CD4-positive, alpha-beta memory T cell (primary cell): ENCODE measurements around the gene SPRR5. TPM values are rescaled to one million over a fixed set of nuclear protein-coding genes. Genes with fewer than 3 reads are reported as not detected.

ENCODE experiments used
- CTCF ChIA-PET: fragments of 350-600 bp; sonication (Branson Sonifier 250); formaldehyde crosslinking; loops from one replicate; lab custom pipeline; 2021; ENCODE audit warnings: inconsistent platforms; ENCODE audit not compliant: partially characterized antibody; lab: Charles Lee
- POLR2A ChIA-PET: fragments of 350-600 bp; sonication (Branson Sonifier 250); formaldehyde crosslinking; loops from one replicate; lab custom pipeline; 2021; ENCODE audit not compliant: partially characterized antibody; lab: Charles Lee
- DNase-seq, 5 donors: peaks; one replicate each; pipeline versions ENCODE4 v3.0.0 to v3.0.0-alpha.2; 2020 to 2022; ENCODE audit warnings: mixed read lengths in 1 of 5
- H3K27ac ChIP-seq: one replicate; pipeline ENCODE4 v1.7.0; 2013; ENCODE audit warnings: low read depth, low read length
- H3K27me3 ChIP-seq: 2 replicates; pipeline ENCODE4 v1.7.0; 2013; ENCODE audit warnings: mild to moderate bottlenecking, low read length, moderate library complexity; ENCODE audit not compliant: insufficient read depth
- H3K36me3 ChIP-seq: 2 replicates; pipeline ENCODE4 v1.7.0; 2013; ENCODE audit warnings: mild to moderate bottlenecking, low read length, moderate library complexity; ENCODE audit not compliant: insufficient read depth
- H3K4me1 ChIP-seq: 2 replicates; pipeline ENCODE4 v1.7.0; 2013; ENCODE audit warnings: mild to moderate bottlenecking, low read length, moderate library complexity; ENCODE audit not compliant: insufficient read depth
- H3K4me3 ChIP-seq, 2 donors: one replicate each; pipeline ENCODE4 v1.7.0; 2013; ENCODE audit warnings: low read length in 2 of 2, mild to moderate bottlenecking in 1 of 2
- H3K9me3 ChIP-seq, 2 donors: one replicate each; pipeline ENCODE4 v1.7.0; 2013; ENCODE audit warnings: low read length in 2 of 2, control low read depth in 1 of 2; ENCODE audit not compliant: control insufficient read depth in 1 of 2
- H3K27ac Mint-ChIP-seq, 7 donors: one replicate each; pipeline ENCODE4 v1.8.0; 2020 to 2021; ENCODE audit warnings: mixed read lengths in 7 of 7, mild to moderate bottlenecking in 6 of 7, inconsistent platforms in 3 of 7, moderate library complexity in 3 of 7
- H3K27me3 Mint-ChIP-seq, 2 donors: one replicate each; pipeline ENCODE4 v1.8.0; 2020 to 2021; ENCODE audit warnings: mixed read lengths in 2 of 2
- H3K36me3 Mint-ChIP-seq, 2 donors: one replicate each; pipeline ENCODE4 v1.8.0; 2020 to 2021; ENCODE audit warnings: mixed read lengths in 2 of 2, inconsistent platforms in 1 of 2, mild to moderate bottlenecking in 1 of 2
- H3K4me1 Mint-ChIP-seq, 4 donors: one replicate each; pipeline ENCODE4 v1.8.0; 2020 to 2021; ENCODE audit warnings: mixed read lengths in 4 of 4, mild to moderate bottlenecking in 1 of 4
- H3K4me3 Mint-ChIP-seq, 8 donors: one replicate each; pipeline ENCODE4 v1.8.0; 2020 to 2021; ENCODE audit warnings: mixed read lengths in 8 of 8, mild to moderate bottlenecking in 7 of 8, moderate library complexity in 6 of 8, inconsistent platforms in 3 of 8
- H3K9me3 Mint-ChIP-seq, 8 donors: one replicate each; pipeline ENCODE4 v1.8.0; 2020 to 2021; ENCODE audit warnings: mixed read lengths in 8 of 8, mild to moderate bottlenecking in 5 of 8, inconsistent platforms in 3 of 8, moderate library complexity in 1 of 8
- intact Hi-C: fragments of 100-400 bp; cut with micrococcal nuclease; formaldehyde crosslinking; loops from one replicate; pipeline ENCODE4 v1.15.1; 2023
- polyA plus RNA-seq, 2 donors: library from polyadenylated mRNA; unstranded; fragments of 300-500 nt; fragmentation: Illumina TruSeq; gene quantifications; one replicate each; pipeline ENCODE4 v1.2.3, GENCODE V29; 2021
- total RNA-seq, 2 experiments: library from RNA; stranded (reverse); gene quantifications; one replicate each; pipeline ENCODE4 v1.2.3, GENCODE V29; 2021

SPRR5 gene
- total and polyA plus RNA-seq, 4 experiments from 2014 or later = not detected

DNA sequence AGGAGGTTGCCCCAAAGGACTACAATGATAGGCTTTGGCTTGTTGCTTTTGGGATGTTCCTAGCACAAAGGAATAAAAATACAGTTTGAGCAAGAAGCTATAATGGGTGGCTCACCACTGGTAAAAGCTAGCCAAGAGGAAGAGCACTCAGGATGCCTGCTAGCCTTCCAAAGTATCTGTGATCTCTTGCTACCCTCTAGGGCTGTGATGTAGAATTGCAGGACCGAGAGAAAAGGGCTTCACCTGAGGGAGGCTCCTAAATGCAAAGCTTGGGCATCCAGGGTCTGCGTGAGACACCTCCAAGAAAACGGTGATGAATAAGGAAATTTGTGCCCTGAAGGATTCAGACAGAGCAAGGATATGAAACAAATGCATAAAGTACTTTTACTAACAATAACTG, 20.9 kb upstream of the SPRR5 start:
- Histone ChIP-seq H3K9me3 (no peaks in the 10 kb centered on the region), H3K4me1 (no peaks in the 10 kb centered on the region), H3K27me3 (no peaks in the 10 kb centered on the region), H3K4me3 (no peak overlapping the region), H3K27ac (no peak overlapping the region), H3K36me3 (no peaks in the 10 kb centered on the region)
- ChIA-PET CTCF (no interaction called here), POLR2A (no interaction called here)
- H3K27ac Mint-ChIP-seq = no peak overlapping the region
- DNase-seq = no peak
- intact Hi-C loops = no loop called here
- no peak overlapping the region for H3K4me3 Mint-ChIP-seq
- no peaks in the 10 kb centered on the region for H3K36me3 Mint-ChIP-seq
- peaks cover 2 to 10% of the 10 kb centered on the region in 2 donors for H3K27me3 Mint-ChIP-seq
- no peaks in the 10 kb centered on the region for H3K4me1 Mint-ChIP-seq
- H3K9me3 Mint-ChIP-seq = peaks cover 0 to 4% (median 0%) of the 10 kb centered on the region in 8 donors

DNA sequence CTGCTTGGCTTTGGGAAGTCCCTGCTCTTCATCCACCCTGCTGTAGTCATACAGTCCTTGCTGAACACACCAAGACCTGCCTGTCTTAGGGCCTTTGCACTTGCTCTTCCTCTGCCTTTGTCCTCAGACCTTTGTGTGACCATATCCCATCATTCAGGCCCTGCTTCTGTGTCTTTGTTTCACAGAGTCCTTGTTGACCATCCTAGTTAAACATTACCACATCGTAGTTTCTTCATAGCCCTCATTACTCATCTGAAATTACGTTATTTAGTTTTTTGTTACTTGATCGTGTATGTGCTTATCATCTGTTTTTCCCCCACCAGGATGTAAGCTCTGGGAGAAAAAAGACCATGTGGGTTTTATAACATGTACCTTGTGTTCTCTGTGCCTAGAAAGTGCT, 18.3 kb upstream of the SPRR5 start:
- no peaks in the 10 kb centered on the region for H3K36me3 ChIP-seq
- intact Hi-C loops = no loop called here
- Mint-ChIP-seq H3K36me3 (no peaks in the 10 kb centered on the region), H3K4me3 (no peak overlapping the region), H3K4me1 (no peaks in the 10 kb centered on the region), H3K9me3 (peaks cover 0 to 4% (median 0%) of the 10 kb centered on the region in 8 donors), H3K27me3 (peaks cover 0 to 9% of the 10 kb centered on the region in 2 donors), H3K27ac (no peak overlapping the region)
- no peaks in the 10 kb centered on the region for H3K9me3 ChIP-seq
- no peaks in the 10 kb centered on the region for H3K4me1 ChIP-seq
- ChIA-PET CTCF (no interaction called here), POLR2A (no interaction called here)
- H3K27ac ChIP-seq = no peak overlapping the region
- no peak for DNase-seq
- no peaks in the 10 kb centered on the region for H3K27me3 ChIP-seq
- no peak overlapping the region for H3K4me3 ChIP-seq

DNA sequence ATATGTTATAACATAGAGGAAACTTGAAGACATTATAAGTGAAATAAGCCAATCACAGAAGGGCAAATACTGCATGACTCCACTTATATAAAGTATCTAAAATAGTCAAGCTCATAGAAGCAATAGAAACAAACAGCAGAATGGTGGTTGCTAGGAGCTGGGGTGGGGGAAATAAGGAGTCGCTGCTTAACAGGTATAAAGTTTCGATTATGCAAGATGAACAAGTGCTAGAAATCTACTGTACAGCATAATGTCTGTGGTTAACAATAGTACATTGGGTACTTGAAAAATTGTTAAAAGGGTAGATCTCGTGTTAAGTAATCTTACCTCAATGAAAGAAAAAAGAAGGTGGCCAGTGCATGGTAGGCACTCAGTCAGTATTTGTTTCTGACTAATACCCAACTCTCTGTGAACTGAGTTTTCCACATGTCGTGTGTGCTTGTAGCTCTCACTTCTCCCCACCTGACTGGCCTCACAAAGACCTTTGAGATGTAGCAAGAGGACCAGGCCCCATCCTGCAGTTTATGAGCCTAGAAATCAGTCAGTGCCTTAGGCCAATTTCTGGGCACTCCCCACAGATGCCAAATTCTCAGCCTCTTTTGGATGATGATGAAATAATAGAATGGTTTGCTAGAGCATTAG, 14.7 kb upstream of the SPRR5 start:
- intact Hi-C loops = no loop called here
- POLR2A ChIA-PET = no interaction called here

DNA sequence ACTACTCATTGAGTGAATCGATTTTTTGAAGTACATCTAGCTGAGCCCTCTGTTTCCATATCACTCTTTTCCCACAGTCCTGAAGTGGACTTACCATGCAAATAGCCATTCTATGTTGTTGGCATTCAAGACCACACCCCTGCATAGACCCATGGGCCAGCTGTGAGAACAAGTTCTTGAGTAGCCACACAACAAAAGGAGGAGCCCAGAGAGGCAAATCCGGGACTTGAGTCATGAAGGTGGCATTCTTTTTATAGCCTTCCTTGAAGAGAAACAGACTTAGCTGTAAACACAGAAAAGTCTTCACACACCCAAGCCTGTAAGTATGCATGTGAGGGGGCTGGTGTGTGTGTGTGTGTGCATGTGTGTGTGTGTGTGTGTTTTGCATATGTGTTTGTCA, 13.8 kb upstream of the SPRR5 start:
- no peaks in the 10 kb centered on the region for H3K4me1 Mint-ChIP-seq
- peaks cover 4 to 13% of the 10 kb centered on the region in 2 donors for H3K27me3 Mint-ChIP-seq
- Histone ChIP-seq H3K9me3 (no peaks in the 10 kb centered on the region), H3K27ac (no peak overlapping the region), H3K4me1 (no peaks in the 10 kb centered on the region), H3K4me3 (no peak overlapping the region), H3K27me3 (no peaks in the 10 kb centered on the region), H3K36me3 (no peaks in the 10 kb centered on the region)
- no peak for DNase-seq
- intact Hi-C loops = no loop called here
- ChIA-PET POLR2A (no interaction called here), CTCF (no interaction called here)
- H3K27ac Mint-ChIP-seq = no peak overlapping the region
- H3K36me3 Mint-ChIP-seq = no peaks in the 10 kb centered on the region
- H3K4me3 Mint-ChIP-seq = no peak overlapping the region
- H3K9me3 Mint-ChIP-seq = peaks cover 0 to 4% (median 0%) of the 10 kb centered on the region in 8 donors

More for the DNA sequence above, 14.7 kb upstream of the SPRR5 start:
- Mint-ChIP-seq H3K27ac (no peak overlapping the region), H3K9me3 (peaks cover 0 to 4% (median 0%) of the 10 kb centered on the region in 8 donors), H3K36me3 (no peaks in the 10 kb centered on the region), H3K4me3 (no peak overlapping the region), H3K4me1 (no peaks in the 10 kb centered on the region), H3K27me3 (peaks cover 4 to 13% of the 10 kb centered on the region in 2 donors)
- no peaks in the 10 kb centered on the region for H3K27me3 ChIP-seq
- no peak overlapping the region for H3K4me3 ChIP-seq
- no peaks in the 10 kb centered on the region for H3K36me3 ChIP-seq
- no peak for DNase-seq
- no peaks in the 10 kb centered on the region for H3K4me1 ChIP-seq
- no peaks in the 10 kb centered on the region for H3K9me3 ChIP-seq
- no peak overlapping the region for H3K27ac ChIP-seq
- CTCF ChIA-PET = no interaction called here

DNA sequence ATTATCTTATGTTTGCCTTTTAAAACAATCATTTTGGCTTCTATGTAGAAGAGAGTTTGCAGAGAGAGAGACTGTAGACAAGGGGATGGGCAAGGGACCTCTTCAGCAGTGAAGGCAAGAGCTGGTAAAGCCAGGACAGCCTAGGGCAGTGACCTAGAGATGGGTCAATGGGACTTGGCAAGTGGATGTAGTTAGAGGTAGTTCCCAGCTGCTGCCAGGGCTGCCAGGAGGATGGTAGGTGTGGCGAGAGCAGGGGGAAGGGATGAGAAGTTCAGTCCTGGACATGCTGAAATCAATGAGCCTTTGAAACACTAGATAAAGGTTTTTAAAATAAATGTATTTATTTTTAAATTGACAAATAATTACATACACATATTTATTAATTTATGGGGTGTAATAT, 6.4 kb upstream of the SPRR5 start:
- DNase-seq = no peak
- Mint-ChIP-seq H3K27ac (no peak overlapping the region), H3K4me3 (no peak overlapping the region), H3K36me3 (no peaks in the 10 kb centered on the region), H3K9me3 (peaks cover 0 to 7% (median under 1%) of the 10 kb centered on the region in 8 donors), H3K4me1 (no peaks in the 10 kb centered on the region), H3K27me3 (peaks cover 8 to 10% of the 10 kb centered on the region in 2 donors)
- no peak overlapping the region for H3K27ac ChIP-seq
- H3K4me3 ChIP-seq = no peak overlapping the region
- ChIA-PET POLR2A (no interaction called here), CTCF (no interaction called here)
- no peaks in the 10 kb centered on the region for H3K27me3 ChIP-seq
- no peaks in the 10 kb centered on the region for H3K4me1 ChIP-seq
- no peaks in the 10 kb centered on the region for H3K36me3 ChIP-seq
- intact Hi-C loops = no loop called here
- no peaks in the 10 kb centered on the region for H3K9me3 ChIP-seq

DNA sequence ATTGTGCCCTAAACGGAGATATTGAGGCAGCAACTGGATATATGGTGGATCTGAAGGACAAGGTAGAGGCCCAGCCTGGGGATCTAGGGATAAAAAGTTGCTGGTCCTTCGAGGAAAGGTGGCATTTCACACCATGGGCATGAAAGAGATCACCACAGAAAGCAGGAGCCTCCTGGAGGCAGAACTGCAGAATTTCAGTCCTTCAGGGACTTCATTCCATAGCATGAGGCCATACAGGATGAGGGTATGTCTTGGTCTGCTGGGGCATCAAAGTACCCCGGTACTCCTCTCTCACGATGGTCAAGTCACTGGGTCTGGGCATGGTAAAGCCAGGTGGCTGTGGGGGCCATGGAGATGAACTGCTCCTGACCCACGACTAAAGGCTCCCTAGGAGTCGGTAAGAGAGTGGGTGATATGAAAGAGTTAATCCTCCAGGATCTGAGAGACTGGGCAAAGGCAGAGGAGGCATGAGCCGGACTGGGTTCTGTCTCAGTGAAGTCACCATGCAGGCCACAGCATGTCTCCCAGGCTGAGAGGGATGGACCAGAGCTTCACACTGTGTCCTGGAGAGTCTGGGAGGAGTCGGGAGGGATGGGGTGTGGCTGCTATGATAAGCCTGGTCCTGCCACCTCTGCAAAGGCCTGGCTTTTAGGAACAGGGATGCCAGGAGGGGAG, 5.8 kb upstream of the SPRR5 start:
- Mint-ChIP-seq H3K27ac (peak overlapping the region in 1 of 7 donors; percentile 22), H3K9me3 (peaks cover 0 to 7% (median 1%) of the 10 kb centered on the region in 8 donors), H3K4me1 (no peaks in the 10 kb centered on the region), H3K36me3 (no peaks in the 10 kb centered on the region), H3K4me3 (no peak overlapping the region), H3K27me3 (peaks cover 8 to 9% of the 10 kb centered on the region in 2 donors)
- intact Hi-C loops = no loop called here
- ChIA-PET CTCF (no interaction called here), POLR2A (no interaction called here)
- Histone ChIP-seq H3K27ac (no peak overlapping the region), H3K36me3 (no peaks in the 10 kb centered on the region), H3K4me1 (no peaks in the 10 kb centered on the region), H3K4me3 (no peak overlapping the region), H3K27me3 (no peaks in the 10 kb centered on the region), H3K9me3 (no peaks in the 10 kb centered on the region)
- DNase-seq = no peak

DNA sequence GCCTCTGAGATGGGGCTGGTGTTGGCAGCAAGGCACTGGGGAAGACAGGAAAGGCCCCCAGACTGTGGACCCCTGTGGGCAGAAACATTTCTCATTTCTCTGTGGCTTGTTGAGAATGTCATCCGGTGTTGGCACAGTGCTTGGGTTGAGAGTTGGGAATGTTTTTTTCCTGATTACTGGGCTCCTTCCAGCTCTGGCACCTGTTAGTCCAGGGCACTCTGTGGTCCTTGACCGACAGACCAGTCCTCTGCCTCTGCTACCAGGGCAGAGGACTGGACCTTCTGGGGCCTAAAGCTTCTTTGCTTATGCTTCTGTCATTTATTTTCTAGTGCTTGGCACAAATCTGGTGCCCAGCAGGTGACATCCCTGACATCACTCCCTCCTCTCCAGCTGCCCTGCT, 4.8 kb upstream of the SPRR5 start:
- Histone ChIP-seq H3K4me3 (no peak overlapping the region), H3K36me3 (no peaks in the 10 kb centered on the region), H3K27me3 (no peaks in the 10 kb centered on the region), H3K27ac (no peak overlapping the region), H3K4me1 (no peaks in the 10 kb centered on the region), H3K9me3 (no peaks in the 10 kb centered on the region)
- intact Hi-C loops = no loop called here
- Mint-ChIP-seq H3K4me3 (no peak overlapping the region), H3K27ac (no peak overlapping the region), H3K36me3 (no peaks in the 10 kb centered on the region), H3K9me3 (peaks cover 0 to 7% (median 1%) of the 10 kb centered on the region in 8 donors), H3K27me3 (peaks cover 8 to 9% of the 10 kb centered on the region in 2 donors), H3K4me1 (no peaks in the 10 kb centered on the region)
- POLR2A ChIA-PET = no interaction called here
- DNase-seq = no peak
- CTCF ChIA-PET = no interaction called here
